Peyer's patch (tissue), 4 donors: ENCODE data around the gene MSH5.

Source experiments
- CTCF ChIP-seq, 6 experiments: fragments of 450-650 bp in 4 of 6; fragments of 200-600 bp in 2 of 6; sonication (generic) in 1 of 6; IDR thresholded peaks; one replicate each; pipeline ENCODE4 v1.5.1; 2017 to 2019; ENCODE audit warnings: antibody characterized with exemption in 6 of 6, mild to moderate bottlenecking in 3 of 6, moderate library complexity in 1 of 6
- POLR2A ChIP-seq, 2 donors: fragments of 450-650 bp; IDR thresholded peaks; one replicate each; pipeline ENCODE4 v1.5.1; 2017; ENCODE audit warnings: antibody characterized with exemption in 2 of 2, mild to moderate bottlenecking in 2 of 2, moderate library complexity in 2 of 2

- TF ChIP-seq CTCF (IDR thresholded peaks at IDR 0.05) (no peak), POLR2A (IDR thresholded peaks at IDR 0.05) (no peak)
Measured at GRCh38 chr6:31763619-31763940, 23.8 kb downstream of the MSH5 start.
